ENCODE data around the gene RAI14. TPM values are rescaled to one million over a fixed set of nuclear protein-coding genes. Genes with fewer than 3 reads are reported as not detected.

RAI14 gene
- polyA plus RNA-seq, 4 donors = 4.2 to 16.8 (median 7.6) TPM

DNA sequence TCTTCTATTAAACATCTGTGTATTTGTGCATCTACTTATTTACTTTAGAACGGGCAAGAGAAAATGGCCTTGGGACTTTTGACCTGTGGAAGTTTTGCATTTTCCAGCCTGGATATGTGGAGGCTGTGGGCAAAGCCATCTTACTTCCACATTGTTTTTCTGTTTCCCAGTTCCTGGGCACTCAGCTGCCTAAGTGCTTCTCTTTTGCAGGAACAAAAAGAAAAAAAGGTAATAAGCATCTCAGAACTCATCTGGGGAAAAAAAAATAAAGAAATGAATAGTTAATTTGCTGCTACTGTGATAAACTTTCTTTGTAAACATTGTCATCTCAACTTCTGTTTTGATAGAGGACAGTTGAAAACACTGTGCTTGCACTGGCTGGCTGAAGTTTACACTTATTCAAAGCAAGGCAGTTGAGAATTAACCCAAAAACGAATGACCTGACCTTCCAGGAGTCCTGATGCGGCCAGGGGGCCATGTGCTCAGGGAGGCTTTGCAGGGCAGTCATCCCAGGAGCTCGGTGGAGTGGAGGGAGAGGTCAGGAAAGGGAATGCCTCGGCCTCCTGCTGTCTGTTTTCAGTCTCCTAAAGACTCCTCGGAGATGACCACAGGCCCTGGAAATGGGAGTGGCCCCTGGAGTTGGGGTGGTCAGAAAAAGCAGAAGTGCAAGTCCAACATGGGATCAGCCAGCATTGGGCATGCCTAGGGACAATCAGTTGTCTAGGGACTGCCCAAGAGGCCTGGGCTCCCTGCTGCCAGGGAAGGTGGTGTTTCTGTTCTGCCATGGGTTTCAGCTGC, 75.5 kb downstream of the RAI14 start:
- FAIRE-seq (no peak), DNase-seq (no peak)
- H3K27me3 ChIP-seq (ENCODE audit: control insufficient read depth in 3 of 3, insufficient read depth in 3 of 3, low read length in 3 of 3) = peaks cover 0 to 2% (median 0%) of the 10 kb centered on the region in 3 donors
- no peak overlapping the region for H3K27ac ChIP-seq (ENCODE audit: low read depth in 1 of 3, low read length in 2 of 3)
- no peak overlapping the region for H3K4me3 ChIP-seq (ENCODE audit: low read depth in 1 of 3, low read length in 3 of 3)
- no peaks in the 10 kb centered on the region for H3K36me3 ChIP-seq (ENCODE audit: control insufficient read depth in 3 of 3, insufficient read depth in 2 of 3, low read depth in 1 of 3, low read length in 3 of 3)
- no peaks in the 10 kb centered on the region for H3K4me1 ChIP-seq (ENCODE audit: control insufficient read depth in 3 of 3, insufficient read depth in 2 of 3, low read depth in 1 of 3, low read length in 2 of 3)
- peaks cover 0 to 10% of the 10 kb centered on the region in 2 donors for H3K9me3 ChIP-seq (ENCODE audit: control insufficient read depth in 2 of 2, insufficient read depth in 1 of 2, low read depth in 1 of 2, low read length in 1 of 2)
- WGBS, 3 donors = 52 to 63% (median 62%) methylated on average over 6 of the region's 6 CpGs

DNA sequence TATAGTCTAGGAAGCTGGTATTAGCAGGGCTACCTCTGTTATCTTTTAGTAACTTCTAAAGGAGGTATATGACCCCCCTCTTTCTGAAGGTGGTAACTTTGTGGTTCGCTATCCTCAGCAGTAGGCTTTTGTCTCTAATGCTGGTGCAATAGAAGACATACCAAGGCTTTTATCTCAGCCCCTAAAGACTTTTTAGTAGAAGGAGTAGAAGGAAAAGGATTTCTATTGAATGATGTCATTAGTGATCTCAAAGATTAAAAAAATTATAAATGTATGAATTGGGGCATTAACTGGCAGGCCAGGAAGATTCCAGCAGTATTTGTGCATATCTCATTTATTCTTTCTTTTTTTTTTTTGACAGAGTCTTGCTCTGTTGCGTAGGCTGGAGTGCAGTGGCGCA, 78.2 kb downstream of the RAI14 start:
- Histone ChIP-seq H3K4me1 (ENCODE audit: control insufficient read depth in 3 of 3, insufficient read depth in 2 of 3, low read depth in 1 of 3, low read length in 2 of 3) (no peaks in the 10 kb centered on the region), H3K27me3 (ENCODE audit: control insufficient read depth in 3 of 3, insufficient read depth in 3 of 3, low read length in 3 of 3) (peaks cover 0 to 2% (median 0%) of the 10 kb centered on the region in 3 donors), H3K4me3 (ENCODE audit: low read depth in 1 of 3, low read length in 3 of 3) (no peak overlapping the region), H3K27ac (ENCODE audit: low read depth in 1 of 3, low read length in 2 of 3) (no peak overlapping the region), H3K9me3 (ENCODE audit: control insufficient read depth in 2 of 2, insufficient read depth in 1 of 2, low read depth in 1 of 2, low read length in 1 of 2) (no peaks in the 10 kb centered on the region), H3K36me3 (ENCODE audit: control insufficient read depth in 3 of 3, insufficient read depth in 2 of 3, low read depth in 1 of 3, low read length in 3 of 3) (no peaks in the 10 kb centered on the region)
- DNase-seq (no peak), FAIRE-seq (no peak)
- WGBS, 3 donors = 91 to 94% (median 91%) methylated on average over 3 of the region's 3 CpGs

DNA sequence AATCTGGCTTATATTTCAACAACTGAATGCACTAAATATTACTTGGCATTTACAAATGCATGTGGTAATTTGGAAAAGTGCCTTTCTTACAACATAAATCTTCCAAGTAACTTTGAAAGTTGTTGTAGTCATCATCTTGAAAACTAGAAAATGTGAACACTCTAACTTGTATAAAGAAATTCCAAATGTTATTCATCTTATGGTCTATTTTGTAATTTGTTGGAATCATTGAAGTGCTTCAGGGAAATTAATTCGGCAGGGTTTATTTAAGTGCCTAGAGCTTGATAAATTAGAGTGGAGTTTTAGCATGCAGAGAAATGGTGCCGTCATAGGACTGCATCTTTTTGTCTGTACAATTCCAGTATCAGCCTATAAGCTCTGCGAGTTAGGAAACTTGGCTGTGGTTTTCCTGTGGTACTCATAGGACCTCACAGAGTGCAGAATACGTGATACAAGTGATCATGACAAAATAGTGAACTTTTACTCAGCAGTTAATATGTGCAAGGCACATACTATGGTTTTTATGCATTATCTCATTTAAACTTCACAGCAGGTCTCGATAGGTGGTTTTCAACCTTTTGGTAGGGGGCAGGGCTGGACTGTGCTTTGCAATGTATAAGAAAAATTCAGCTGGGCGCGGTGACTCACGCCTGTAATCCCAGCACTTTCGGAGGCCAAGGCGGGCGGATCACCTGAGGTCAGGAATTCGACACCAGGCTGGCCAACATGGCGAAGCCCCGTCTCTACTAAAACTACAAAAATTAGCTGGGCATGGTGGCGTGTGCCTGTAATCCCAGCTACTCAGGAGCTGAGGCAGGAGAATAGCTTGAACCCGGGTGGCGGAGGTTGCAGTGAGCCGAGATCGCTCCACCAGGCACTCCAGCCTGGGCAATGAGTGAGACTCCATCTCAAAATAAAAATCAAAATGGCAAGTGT, 79.6 kb downstream of the RAI14 start:
- peaks cover 0 to 2% (median 0%) of the 10 kb centered on the region in 3 donors for H3K27me3 ChIP-seq (ENCODE audit: control insufficient read depth in 3 of 3, insufficient read depth in 3 of 3, low read length in 3 of 3)
- no peak overlapping the region for H3K4me3 ChIP-seq (ENCODE audit: low read depth in 1 of 3, low read length in 3 of 3)
- no peaks in the 10 kb centered on the region for H3K9me3 ChIP-seq (ENCODE audit: control insufficient read depth in 2 of 2, insufficient read depth in 1 of 2, low read depth in 1 of 2, low read length in 1 of 2)
- DNase-seq = no peak
- H3K4me1 ChIP-seq (ENCODE audit: control insufficient read depth in 3 of 3, insufficient read depth in 2 of 3, low read depth in 1 of 3, low read length in 2 of 3) = no peaks in the 10 kb centered on the region
- H3K27ac ChIP-seq (ENCODE audit: low read depth in 1 of 3, low read length in 2 of 3) = no peak overlapping the region
- FAIRE-seq = no peak
- H3K36me3 ChIP-seq (ENCODE audit: control insufficient read depth in 3 of 3, insufficient read depth in 2 of 3, low read depth in 1 of 3, low read length in 3 of 3) = no peaks in the 10 kb centered on the region
- 86 to 92% (median 90%) methylated on average over 19 of the region's 19 CpGs for WGBS, 3 donors

DNA sequence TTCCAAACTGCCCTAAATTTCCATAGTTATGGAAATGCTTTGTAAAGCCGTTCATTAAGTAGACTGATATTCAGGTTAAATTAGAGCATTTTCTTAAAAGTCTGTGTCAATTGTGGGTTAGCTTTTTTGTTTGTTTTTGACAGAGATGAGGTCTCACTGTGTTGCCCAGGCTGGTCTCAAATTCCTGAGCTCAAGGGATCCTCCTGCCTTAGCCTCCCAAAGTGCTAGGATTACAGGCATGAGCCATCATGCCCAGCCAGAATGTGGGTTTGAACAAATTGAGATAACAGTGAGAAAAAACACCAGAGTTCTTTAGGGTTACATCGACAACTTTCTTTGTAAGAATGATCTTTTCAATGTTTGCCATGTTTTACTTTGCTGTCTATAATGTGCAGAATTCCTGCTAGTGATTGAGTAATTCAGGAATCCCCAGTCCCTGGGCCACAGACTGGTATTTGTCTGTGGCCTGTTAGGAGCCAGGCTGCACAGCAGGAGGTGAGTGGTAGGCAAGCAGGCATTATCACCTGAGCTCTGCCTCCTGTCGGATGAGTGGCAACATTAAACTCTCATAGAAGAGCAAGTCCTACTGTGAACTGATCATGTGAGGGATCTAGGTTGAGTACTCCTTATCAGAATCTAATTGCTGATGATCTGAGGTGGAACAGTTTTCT, 80.5 kb downstream of the RAI14 start:
- FAIRE-seq (no peak), DNase-seq (no peak)
- Histone ChIP-seq H3K27ac (ENCODE audit: low read depth in 1 of 3, low read length in 2 of 3) (no peak overlapping the region), H3K4me1 (ENCODE audit: control insufficient read depth in 3 of 3, insufficient read depth in 2 of 3, low read depth in 1 of 3, low read length in 2 of 3) (no peaks in the 10 kb centered on the region), H3K9me3 (ENCODE audit: control insufficient read depth in 2 of 2, insufficient read depth in 1 of 2, low read depth in 1 of 2, low read length in 1 of 2) (no peaks in the 10 kb centered on the region), H3K36me3 (ENCODE audit: control insufficient read depth in 3 of 3, insufficient read depth in 2 of 3, low read depth in 1 of 3, low read length in 3 of 3) (no peaks in the 10 kb centered on the region), H3K4me3 (ENCODE audit: low read depth in 1 of 3, low read length in 3 of 3) (no peak overlapping the region), H3K27me3 (ENCODE audit: control insufficient read depth in 3 of 3, insufficient read depth in 3 of 3, low read length in 3 of 3) (peaks cover 0 to 2% (median 0%) of the 10 kb centered on the region in 3 donors)
- 90 to 96% (median 95%) methylated on average over 3 of the region's 3 CpGs for WGBS, 3 donors

DNA sequence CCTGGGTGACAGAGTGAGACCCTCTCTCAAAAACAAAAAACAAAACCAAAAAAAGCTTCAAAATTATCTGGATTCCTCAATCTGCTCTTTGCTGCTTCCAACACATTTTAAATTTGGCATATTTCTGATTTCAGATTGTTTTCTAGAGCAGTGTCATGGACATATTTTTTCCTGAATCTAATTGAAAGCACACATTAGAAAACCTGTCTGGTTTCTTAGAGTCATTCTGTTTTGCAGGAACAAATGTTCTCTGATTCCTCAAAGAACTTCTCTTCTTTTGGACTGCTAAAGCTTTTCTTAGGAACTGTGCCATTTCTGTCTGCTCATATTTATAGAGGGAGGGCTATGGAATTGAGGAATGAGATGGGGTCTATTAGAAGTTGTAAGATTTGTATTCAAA, 81.6 kb downstream of the RAI14 start:
- no peak for DNase-seq
- no peaks in the 10 kb centered on the region for H3K27me3 ChIP-seq (ENCODE audit: control insufficient read depth in 3 of 3, insufficient read depth in 3 of 3, low read length in 3 of 3)
- H3K27ac ChIP-seq (ENCODE audit: low read depth in 1 of 3, low read length in 2 of 3) = no peak overlapping the region
- no peaks in the 10 kb centered on the region for H3K9me3 ChIP-seq (ENCODE audit: control insufficient read depth in 2 of 2, insufficient read depth in 1 of 2, low read depth in 1 of 2, low read length in 1 of 2)
- H3K4me3 ChIP-seq (ENCODE audit: low read depth in 1 of 3, low read length in 3 of 3) = no peak overlapping the region
- no peaks in the 10 kb centered on the region for H3K4me1 ChIP-seq (ENCODE audit: control insufficient read depth in 3 of 3, insufficient read depth in 2 of 3, low read depth in 1 of 3, low read length in 2 of 3)
- H3K36me3 ChIP-seq (ENCODE audit: control insufficient read depth in 3 of 3, insufficient read depth in 2 of 3, low read depth in 1 of 3, low read length in 3 of 3) = no peaks in the 10 kb centered on the region
- FAIRE-seq = no peak

DNA sequence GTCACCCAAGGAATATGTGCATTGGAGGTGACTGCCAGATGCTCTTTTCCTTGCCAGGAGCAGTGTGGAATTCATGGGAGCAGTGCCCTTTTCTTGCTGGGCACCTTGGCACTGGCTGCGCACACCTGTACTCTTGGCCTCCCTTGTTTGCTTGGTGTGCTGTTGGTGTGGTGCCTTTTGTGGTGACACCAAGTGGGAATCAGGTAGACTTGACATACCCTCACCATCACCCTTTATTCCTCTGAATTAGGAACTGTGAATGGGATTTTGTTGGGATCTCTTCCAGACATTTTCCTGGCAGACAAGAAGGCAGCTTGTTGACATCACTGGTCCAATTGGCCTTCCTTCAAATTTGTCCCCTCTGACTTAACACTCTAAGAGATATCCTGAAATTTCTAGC, 82.3 kb downstream of the RAI14 start:
- DNase-seq = no peak
- FAIRE-seq = no peak
- no peak overlapping the region for H3K27ac ChIP-seq (ENCODE audit: low read depth in 1 of 3, low read length in 2 of 3)
- 94 to 100% (median 96%) methylated on average over 1 of the region's 1 CpG for WGBS, 3 donors
- H3K36me3 ChIP-seq (ENCODE audit: control insufficient read depth in 3 of 3, insufficient read depth in 2 of 3, low read depth in 1 of 3, low read length in 3 of 3) = no peaks in the 10 kb centered on the region
- H3K27me3 ChIP-seq (ENCODE audit: control insufficient read depth in 3 of 3, insufficient read depth in 3 of 3, low read length in 3 of 3) = no peaks in the 10 kb centered on the region
- H3K4me1 ChIP-seq (ENCODE audit: control insufficient read depth in 3 of 3, insufficient read depth in 2 of 3, low read depth in 1 of 3, low read length in 2 of 3) = no peaks in the 10 kb centered on the region
- no peak overlapping the region for H3K4me3 ChIP-seq (ENCODE audit: low read depth in 1 of 3, low read length in 3 of 3)
- H3K9me3 ChIP-seq (ENCODE audit: control insufficient read depth in 2 of 2, insufficient read depth in 1 of 2, low read depth in 1 of 2, low read length in 1 of 2) = no peaks in the 10 kb centered on the region

DNA sequence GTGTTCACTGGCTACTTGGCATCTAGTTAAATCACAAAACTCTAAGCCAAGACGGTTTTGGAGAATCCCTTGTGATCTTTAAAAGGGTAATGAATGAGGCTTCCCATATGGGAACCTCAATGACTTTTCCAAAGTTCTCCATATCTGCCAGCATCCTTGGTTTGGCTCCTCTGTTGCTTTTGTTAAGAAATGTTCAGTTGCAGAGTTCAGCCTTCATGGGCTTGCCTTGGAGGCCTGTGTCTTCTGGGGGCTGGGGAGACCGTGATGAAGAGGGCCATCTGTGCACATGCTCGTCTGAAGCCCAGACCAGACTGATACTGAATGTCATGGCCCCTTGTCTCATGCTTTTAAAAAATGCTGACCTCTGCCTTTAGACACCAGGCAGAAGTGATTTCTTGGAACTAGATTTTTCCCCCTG, 84.3 kb downstream of the RAI14 start:
- no peak for FAIRE-seq
- 46 to 72% (median 68%) methylated on average over 3 of the region's 3 CpGs for WGBS, 3 donors
- Histone ChIP-seq H3K9me3 (ENCODE audit: control insufficient read depth in 2 of 2, insufficient read depth in 1 of 2, low read depth in 1 of 2, low read length in 1 of 2) (no peaks in the 10 kb centered on the region), H3K36me3 (ENCODE audit: control insufficient read depth in 3 of 3, insufficient read depth in 2 of 3, low read depth in 1 of 3, low read length in 3 of 3) (no peaks in the 10 kb centered on the region), H3K4me3 (ENCODE audit: low read depth in 1 of 3, low read length in 3 of 3) (no peak overlapping the region), H3K27me3 (ENCODE audit: control insufficient read depth in 3 of 3, insufficient read depth in 3 of 3, low read length in 3 of 3) (no peaks in the 10 kb centered on the region), H3K4me1 (ENCODE audit: control insufficient read depth in 3 of 3, insufficient read depth in 2 of 3, low read depth in 1 of 3, low read length in 2 of 3) (no peaks in the 10 kb centered on the region), H3K27ac (ENCODE audit: low read depth in 1 of 3, low read length in 2 of 3) (no peak overlapping the region)
- DNase-seq = no peak

DNA sequence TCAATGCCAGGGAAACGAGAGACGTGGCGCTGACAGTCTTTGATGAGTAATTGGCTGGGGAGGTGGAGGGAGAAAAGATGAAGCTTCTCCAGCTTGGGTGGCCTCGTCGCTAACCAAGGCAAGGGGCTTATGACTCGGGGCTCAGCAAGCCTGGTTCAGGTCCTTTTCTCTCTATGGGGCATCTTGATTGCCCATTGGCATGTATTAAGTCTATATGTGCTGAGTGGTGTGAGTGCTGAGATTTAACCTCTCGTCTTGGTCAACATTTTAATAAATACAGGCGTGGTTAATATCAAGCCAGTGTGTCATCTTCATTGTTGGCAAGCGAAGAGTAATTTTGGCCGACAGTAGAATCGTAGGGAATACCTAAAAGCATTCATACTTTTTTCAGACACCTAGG, 85.9 kb downstream of the RAI14 start:
- Histone ChIP-seq H3K36me3 (ENCODE audit: control insufficient read depth in 3 of 3, insufficient read depth in 2 of 3, low read depth in 1 of 3, low read length in 3 of 3) (no peaks in the 10 kb centered on the region), H3K4me3 (ENCODE audit: low read depth in 1 of 3, low read length in 3 of 3) (no peak overlapping the region), H3K27me3 (ENCODE audit: control insufficient read depth in 3 of 3, insufficient read depth in 3 of 3, low read length in 3 of 3) (no peaks in the 10 kb centered on the region), H3K9me3 (ENCODE audit: control insufficient read depth in 2 of 2, insufficient read depth in 1 of 2, low read depth in 1 of 2, low read length in 1 of 2) (no peaks in the 10 kb centered on the region), H3K4me1 (ENCODE audit: control insufficient read depth in 3 of 3, insufficient read depth in 2 of 3, low read depth in 1 of 3, low read length in 2 of 3) (no peaks in the 10 kb centered on the region), H3K27ac (ENCODE audit: low read depth in 1 of 3, low read length in 2 of 3) (no peak overlapping the region)
- DNase-seq (no peak), FAIRE-seq (no peak)
- 92 to 96% (median 96%) methylated on average over 11 of the region's 11 CpGs for WGBS, 3 donors

Measured in small intestine (tissue), 7 donors.